LNCaP clone FGC (cell line): ENCODE results near the gene SPPL2A.

Experiments
- DNase-seq: peaks from one replicate; pipeline ENCODE4 v3.0.0-alpha.2; 2011; ENCODE audit warnings: low read depth
- H3K4me3 ChIP-seq: 2 replicates; pipeline ENCODE4 v1.5.1; 2011; ENCODE audit warnings: mild to moderate bottlenecking, low read depth, low read length, control low read depth
- TF ChIP-seq, protein P1 (sequence below): IDR thresholded peaks from 2 replicates; pipeline ENCODE4 v1.5.1; 2012; ENCODE audit warnings: mild to moderate bottlenecking; ENCODE audit not compliant: control insufficient read depth, insufficient read depth; ENCODE audit errors: extremely low read depth

The SPPL2A gene

DNA sequence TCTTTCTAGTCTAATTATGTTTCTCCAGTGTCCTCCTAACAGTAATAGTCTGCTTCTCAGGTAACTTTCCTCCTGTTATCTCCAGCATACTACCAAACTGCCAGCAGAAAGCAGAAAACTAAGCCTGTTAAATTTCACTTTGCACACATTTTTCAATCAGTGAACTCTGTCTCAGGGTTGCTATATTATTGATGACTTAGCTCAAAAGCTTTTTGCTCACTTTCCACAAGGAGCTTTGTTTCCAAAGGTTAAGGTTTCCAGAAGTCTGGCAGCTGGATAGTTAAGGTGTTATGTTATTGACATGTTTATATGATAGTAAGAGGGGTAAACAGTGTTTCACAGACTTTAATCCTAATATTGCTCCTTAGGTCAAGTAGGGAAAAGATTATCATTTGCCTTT is 84.0 kb downstream of the SPPL2A start:
- H3K4me3 ChIP-seq: no peak overlapping the region
- DNase-seq: no peak
- TF ChIP-seq, protein P1, sequence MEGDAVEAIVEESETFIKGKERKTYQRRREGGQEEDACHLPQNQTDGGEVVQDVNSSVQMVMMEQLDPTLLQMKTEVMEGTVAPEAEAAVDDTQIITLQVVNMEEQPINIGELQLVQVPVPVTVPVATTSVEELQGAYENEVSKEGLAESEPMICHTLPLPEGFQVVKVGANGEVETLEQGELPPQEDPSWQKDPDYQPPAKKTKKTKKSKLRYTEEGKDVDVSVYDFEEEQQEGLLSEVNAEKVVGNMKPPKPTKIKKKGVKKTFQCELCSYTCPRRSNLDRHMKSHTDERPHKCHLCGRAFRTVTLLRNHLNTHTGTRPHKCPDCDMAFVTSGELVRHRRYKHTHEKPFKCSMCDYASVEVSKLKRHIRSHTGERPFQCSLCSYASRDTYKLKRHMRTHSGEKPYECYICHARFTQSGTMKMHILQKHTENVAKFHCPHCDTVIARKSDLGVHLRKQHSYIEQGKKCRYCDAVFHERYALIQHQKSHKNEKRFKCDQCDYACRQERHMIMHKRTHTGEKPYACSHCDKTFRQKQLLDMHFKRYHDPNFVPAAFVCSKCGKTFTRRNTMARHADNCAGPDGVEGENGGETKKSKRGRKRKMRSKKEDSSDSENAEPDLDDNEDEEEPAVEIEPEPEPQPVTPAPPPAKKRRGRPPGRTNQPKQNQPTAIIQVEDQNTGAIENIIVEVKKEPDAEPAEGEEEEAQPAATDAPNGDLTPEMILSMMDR: no peak

DNA sequence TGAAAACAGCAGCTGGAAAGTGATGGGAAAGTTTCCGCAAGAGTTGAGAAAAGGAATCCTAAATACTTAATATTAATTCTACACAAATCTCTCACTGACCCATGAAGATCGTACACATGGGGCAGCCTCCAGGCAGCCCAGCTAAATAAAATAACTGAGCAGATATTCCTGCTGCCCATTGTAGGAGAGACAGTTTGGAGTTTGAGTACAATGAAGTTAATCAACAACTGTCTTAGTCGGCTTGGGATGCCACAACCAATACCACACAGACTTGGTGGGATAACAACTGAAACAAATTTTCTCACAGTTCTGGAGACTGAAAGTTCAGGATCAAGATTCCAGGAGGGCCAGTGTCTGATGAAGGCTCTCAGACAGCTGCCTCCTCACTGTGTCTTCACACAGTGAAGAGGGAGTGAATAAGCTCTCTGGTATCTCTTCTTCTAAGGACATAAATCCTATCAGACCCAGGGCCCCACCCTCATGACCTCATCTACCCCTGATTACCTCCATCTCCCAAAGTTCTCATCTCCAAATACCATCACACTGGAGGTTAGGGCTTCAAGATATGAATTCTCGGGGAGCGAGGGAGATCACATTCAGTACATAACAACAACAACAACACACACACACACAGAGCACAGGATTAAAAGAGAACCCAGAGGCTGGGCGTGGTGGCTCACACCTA is 88.6 kb downstream of the SPPL2A start:
- TF ChIP-seq, protein P1: no peak
- DNase-seq: no peak
- H3K4me3 ChIP-seq: no peak overlapping the region

DNA sequence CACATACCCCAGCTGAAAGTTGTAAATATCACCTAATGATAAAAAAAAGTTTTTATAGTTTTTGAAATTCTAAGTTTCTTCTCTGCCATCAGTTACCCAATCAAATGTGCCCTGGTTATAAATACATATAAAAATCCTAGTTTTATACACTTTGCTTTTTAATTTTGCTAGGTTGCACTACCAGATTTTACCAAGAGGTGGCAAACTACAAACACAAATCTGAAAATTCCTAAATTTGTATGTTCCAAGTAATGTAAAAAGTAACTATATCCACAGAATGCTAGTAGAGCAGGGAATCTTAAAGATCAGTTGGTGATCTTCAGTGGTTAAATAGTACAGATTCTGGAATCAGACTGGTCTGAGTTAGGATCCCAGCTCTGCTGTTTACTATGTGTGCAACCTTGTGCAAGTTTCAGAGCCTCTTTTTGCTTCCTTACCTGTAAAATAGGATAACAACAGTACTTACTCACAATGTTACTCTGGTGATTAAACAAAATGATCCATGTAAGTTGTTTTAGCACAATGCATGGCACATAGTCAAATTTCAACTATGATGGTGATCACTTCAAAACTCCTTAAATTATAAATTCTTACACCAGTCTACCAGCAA is 89.9 kb downstream of the SPPL2A start:
- TF ChIP-seq, protein P1: peak; percentile 47

DNA sequence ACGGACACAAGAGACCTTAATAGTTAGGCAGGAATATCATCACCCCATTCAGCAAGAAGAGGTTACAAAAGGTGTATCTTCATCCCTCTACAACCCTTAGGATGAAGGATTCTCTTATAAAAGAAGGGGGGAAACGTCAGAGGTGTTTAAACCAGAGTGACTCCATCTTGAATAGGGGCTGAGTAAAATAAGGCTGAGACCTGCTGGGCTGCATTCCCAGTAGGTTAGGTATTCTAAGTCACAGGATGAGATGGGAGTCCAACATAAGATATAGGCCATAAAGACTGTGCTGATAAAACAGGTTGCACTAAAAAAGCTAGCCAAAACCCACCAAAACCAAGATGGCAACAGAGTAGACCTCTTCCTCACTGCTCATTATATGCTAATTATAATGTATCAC is 95.4 kb downstream of the SPPL2A start:
- H3K4me3 ChIP-seq: no peak overlapping the region
- DNase-seq: no peak
- TF ChIP-seq, protein P1: no peak

More for the DNA sequence above, 89.9 kb downstream of the SPPL2A start:
- no peak for DNase-seq
- no peak overlapping the region for H3K4me3 ChIP-seq

DNA sequence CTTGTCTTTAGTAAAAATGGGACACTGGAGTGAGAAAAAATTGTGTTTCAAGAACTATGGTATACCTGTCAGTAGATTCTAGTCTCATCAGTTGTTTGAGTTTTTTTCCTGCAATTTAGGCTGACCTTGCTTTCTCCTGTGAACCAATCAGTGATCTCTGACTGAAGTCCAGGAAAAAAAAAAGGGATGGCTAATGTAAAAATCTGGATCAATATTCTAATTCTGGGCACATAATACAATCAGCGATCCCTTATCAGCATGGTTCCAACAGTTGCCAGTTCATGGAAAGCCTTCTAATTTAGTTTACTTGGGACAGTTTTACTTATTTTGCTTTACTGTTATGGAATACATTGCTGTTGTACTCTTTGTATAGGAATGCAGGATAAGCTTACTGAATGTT is 95.9 kb downstream of the SPPL2A start:
- TF ChIP-seq, protein P1: no peak
- DNase-seq: no peak
- no peak overlapping the region for H3K4me3 ChIP-seq

DNA sequence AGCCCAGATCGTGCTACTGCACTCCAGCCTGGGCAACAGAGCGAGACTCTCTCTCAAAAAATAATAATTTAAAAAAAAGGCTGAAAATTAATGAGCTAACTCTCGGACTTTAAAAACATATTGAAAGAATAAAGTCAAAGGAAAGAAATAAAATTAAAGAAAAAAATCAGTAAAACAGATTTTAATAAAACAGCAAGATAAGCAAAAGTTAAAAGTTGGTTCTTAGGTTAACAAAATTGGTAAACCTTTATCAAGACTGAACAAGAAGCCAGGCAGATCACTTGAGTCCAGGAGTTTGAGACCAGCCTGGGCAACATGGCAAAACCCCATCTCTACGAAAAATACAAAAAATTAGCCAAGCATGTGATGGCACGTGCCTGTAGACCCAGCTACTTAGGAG is 99.6 kb downstream of the SPPL2A start:
- no peak for DNase-seq
- TF ChIP-seq, protein P1: no peak
- no peak overlapping the region for H3K4me3 ChIP-seq

DNA sequence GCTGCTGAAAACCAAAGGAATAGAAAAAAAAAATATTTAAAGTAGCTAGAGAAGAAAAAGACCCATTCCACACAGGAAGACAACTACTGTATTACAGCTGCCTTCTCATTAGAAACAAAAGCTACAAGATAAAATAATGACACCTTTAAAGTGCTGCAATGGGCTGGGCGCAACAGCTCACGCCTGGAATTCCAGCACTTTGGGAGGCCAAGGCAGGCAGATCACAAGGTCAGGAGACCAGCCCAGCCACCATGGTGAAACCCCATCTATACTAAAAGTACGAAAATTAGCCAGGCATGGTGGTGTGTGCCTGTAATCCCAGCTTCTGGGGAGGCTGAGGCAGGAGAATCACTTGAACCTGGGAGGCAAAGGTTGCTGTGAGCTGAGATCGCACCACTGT is 110.0 kb downstream of the SPPL2A start:
- TF ChIP-seq, protein P1: no peak
- no peak for DNase-seq
- H3K4me3 ChIP-seq: no peak overlapping the region
